Prostate gland (tissue), 2 donors: ENCODE results near the gene TMEM208.

ENCODE experiments used
- POLR2A ChIP-seq: fragments of 450-650 bp; IDR thresholded peaks from one replicate; pipeline ENCODE4 v1.6.1; 2016; ENCODE audit warnings: antibody characterized with exemption, mild to moderate bottlenecking
- TF ChIP-seq, protein P1 (sequence below), 4 experiments: fragments of 200-600 bp in 2 of 4; fragments of 450-650 bp in 2 of 4; sonication (generic) in 2 of 4; IDR thresholded peaks; 1 replicate in 3 of 4; 2 replicates in 1 of 4; pipeline ENCODE4 v1.5.1; 2016 to 2019; ENCODE audit warnings: antibody characterized with exemption in 4 of 4, mild to moderate bottlenecking in 2 of 4, moderate library complexity in 2 of 4

DNA sequence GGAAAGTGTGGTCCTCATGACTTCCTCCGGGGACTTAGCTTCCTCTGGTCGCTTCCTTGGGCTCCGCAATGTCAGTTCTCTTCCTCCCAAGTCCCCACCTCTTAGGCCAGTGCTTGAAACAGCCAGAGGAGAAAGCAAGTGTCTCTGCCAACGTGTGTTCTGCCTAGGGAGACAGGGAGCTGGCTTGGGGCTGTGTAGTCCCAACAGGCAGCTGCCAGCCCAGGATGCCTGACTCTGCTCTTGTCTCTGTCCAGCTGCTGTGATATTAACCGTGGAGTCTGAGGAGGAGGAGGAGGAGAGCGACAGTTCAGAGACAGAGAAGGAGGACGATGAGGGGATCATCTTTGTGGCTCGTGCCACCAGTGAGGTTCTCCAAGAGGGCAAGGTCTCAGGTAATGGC, 38.9 kb downstream of the TMEM208 start:
- TF ChIP-seq, protein P1, sequence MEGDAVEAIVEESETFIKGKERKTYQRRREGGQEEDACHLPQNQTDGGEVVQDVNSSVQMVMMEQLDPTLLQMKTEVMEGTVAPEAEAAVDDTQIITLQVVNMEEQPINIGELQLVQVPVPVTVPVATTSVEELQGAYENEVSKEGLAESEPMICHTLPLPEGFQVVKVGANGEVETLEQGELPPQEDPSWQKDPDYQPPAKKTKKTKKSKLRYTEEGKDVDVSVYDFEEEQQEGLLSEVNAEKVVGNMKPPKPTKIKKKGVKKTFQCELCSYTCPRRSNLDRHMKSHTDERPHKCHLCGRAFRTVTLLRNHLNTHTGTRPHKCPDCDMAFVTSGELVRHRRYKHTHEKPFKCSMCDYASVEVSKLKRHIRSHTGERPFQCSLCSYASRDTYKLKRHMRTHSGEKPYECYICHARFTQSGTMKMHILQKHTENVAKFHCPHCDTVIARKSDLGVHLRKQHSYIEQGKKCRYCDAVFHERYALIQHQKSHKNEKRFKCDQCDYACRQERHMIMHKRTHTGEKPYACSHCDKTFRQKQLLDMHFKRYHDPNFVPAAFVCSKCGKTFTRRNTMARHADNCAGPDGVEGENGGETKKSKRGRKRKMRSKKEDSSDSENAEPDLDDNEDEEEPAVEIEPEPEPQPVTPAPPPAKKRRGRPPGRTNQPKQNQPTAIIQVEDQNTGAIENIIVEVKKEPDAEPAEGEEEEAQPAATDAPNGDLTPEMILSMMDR (IDR thresholded peaks at IDR 0.05), result no peak
- no peak for TF ChIP-seq POLR2A
